Measurements from ENCODE around the gene MIER1.

MIER1 gene

DNA sequence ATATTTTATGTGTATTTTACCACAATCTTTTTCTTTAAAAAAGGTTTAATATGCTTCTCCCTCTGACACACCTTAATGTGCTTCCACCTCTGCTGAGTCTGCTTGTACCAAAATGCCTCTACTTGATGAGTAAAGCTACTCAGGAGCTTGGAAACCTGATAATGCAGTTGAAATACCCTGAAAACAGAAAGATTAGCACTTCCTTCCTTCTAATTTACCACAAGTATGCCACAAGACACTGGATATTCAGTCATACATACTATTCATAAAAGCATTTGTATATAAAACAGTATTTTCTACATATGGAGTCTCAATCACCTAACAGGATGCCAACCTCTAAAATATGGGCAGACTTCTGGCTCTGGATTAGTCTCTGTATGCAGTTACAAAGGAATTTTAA is 74.2 kb downstream of the MIER1 start:
- H3K36me3 Mint-ChIP-seq (ENCODE audit: low read depth) = peaks cover 18% of the 10 kb centered on the region
- H3K27me3 Mint-ChIP-seq = no peaks in the 10 kb centered on the region
- no peak overlapping the region for H3K4me3 Mint-ChIP-seq
- no peak for DNase-seq
- no peak overlapping the region for H3K27ac Mint-ChIP-seq
- peaks cover 14% of the 10 kb centered on the region for H3K4me1 Mint-ChIP-seq
- no peak for ATAC-seq
- no peaks in the 10 kb centered on the region for H3K9me3 Mint-ChIP-seq

DNA sequence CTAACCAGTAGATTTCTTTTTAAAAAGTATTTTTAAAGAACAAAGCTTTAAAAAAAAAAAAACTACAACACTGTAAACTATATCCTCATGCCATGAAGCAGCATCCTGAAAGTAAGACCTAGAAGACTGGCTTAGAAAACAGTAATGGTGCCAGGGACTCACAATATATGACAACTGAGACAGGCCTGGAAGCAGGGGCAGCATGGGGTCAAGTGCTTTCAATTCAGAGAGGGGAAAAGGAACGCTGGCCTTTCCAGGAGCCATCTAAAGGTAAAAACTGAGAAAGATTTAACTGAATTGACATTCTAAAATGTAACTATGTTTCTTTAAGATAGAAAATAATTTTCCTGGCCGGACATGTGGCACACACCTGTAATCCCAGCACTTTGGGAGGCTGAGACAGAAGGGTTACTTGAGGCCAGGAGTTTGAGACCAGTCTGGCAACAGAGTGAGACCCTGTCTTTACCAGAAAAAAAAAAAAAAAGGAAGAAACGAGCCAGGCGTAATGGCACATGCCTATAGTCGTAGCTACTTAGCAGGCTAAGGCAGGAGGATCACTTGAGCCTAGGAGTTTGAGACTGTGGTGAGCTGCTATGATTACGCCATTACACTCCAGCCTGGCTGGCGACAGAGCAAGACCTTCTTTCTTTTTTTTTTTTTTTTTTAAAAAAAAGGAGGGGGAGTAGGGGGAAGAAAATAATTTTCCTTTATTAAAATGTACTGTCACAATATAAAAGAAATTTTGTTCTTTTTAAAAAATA is 75.0 kb downstream of the MIER1 start:
- Mint-ChIP-seq H3K36me3 (ENCODE audit: low read depth) (peaks cover 18% of the 10 kb centered on the region), H3K9me3 (no peaks in the 10 kb centered on the region), H3K27me3 (no peaks in the 10 kb centered on the region), H3K4me1 (peaks cover 14% of the 10 kb centered on the region), H3K4me3 (no peak overlapping the region), H3K27ac (no peak overlapping the region)
- ATAC-seq = no peak
- no peak for DNase-seq

DNA sequence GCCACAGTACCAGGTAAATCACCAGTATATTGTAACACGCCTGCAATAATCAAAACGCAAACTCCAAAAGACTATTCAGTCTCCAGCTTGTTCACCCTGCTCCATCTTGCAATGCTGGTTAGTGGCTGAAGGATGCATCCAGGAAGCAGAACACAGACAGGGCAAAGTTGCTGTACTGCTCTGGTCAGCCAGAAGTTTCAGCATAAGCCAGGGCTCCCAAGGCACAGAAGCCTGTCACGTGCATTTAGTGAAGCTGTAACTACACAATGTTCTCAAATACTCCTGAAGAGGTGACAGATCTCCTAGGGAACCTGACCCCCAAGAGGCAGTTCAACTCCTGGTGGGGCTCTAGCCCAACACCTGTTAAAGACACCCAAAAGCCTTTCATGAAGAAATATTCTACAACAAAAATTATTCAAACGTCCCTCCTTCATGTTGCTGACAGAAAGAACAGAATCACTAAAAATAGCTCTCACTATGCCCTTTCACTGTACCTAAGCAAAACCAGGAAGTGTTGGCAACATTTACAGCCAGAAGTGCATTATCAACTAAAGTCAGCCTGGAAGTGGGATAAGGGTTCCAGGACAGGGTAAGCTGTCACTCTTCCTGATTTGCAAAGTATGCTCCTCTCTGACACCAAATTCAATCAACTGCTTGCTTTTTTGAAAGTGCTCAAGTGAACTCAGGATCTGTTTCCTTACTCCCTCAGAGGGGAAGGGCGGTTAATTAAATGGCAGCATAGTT is 77.1 kb downstream of the MIER1 start:
- no peaks in the 10 kb centered on the region for H3K27me3 Mint-ChIP-seq
- H3K36me3 Mint-ChIP-seq (ENCODE audit: low read depth) = peaks cover 14% of the 10 kb centered on the region
- H3K27ac Mint-ChIP-seq = no peak overlapping the region
- no peak for ATAC-seq
- H3K4me1 Mint-ChIP-seq = peaks cover 9% of the 10 kb centered on the region
- no peak for DNase-seq
- H3K4me3 Mint-ChIP-seq = no peak overlapping the region
- no peaks in the 10 kb centered on the region for H3K9me3 Mint-ChIP-seq

DNA sequence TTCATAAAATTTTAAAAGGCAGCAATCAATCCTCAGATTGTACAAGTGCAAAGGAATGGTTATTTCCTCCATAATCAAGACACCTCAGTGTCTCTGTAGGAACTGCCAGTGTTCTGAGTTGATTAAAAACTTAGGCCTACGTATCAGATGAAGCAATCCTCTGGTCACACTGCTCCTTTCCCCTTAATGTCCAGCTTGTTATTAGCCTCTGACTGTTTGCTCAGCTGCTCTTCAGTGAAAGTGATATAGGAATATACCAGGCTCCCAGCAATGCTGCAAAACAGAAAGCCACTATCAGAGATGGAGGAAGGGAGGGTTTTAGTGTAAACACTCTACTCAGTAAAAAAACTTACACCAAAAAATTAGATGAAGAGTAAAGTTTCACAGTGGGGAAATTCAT is 79.4 kb downstream of the MIER1 start:
- no peaks in the 10 kb centered on the region for H3K9me3 Mint-ChIP-seq
- no peak overlapping the region for H3K27ac Mint-ChIP-seq
- no peaks in the 10 kb centered on the region for H3K27me3 Mint-ChIP-seq
- ATAC-seq (no peak), DNase-seq (no peak)
- H3K4me3 Mint-ChIP-seq = no peak overlapping the region
- peaks cover 16% of the 10 kb centered on the region for H3K36me3 Mint-ChIP-seq (ENCODE audit: low read depth)
- H3K4me1 Mint-ChIP-seq = peaks cover 3% of the 10 kb centered on the region

DNA sequence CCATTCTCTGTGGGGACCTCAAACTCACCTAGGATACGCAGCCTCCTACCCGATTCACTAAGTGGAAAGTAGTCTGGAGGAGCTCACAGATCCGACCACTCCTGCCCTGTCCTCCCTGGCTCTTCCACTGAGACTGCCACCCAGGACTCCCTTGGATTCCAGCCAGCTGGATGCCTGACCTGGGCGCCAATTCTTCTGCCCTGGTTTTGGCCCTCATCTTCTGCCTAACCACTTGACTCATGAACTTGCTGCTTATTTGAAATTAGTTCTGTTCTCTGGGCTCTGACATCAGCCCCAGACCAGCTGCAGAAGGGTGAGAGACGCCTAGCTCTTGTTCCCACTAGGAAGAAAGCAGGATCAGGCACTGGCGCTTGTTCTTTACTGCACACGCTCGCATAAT is 80.3 kb downstream of the MIER1 start:
- Mint-ChIP-seq H3K4me3 (no peak overlapping the region), H3K27ac (no peak overlapping the region), H3K27me3 (no peaks in the 10 kb centered on the region), H3K36me3 (ENCODE audit: low read depth) (peaks cover 24% of the 10 kb centered on the region), H3K4me1 (peaks cover 3% of the 10 kb centered on the region), H3K9me3 (no peaks in the 10 kb centered on the region)
- no peak for DNase-seq
- no peak for ATAC-seq

DNA sequence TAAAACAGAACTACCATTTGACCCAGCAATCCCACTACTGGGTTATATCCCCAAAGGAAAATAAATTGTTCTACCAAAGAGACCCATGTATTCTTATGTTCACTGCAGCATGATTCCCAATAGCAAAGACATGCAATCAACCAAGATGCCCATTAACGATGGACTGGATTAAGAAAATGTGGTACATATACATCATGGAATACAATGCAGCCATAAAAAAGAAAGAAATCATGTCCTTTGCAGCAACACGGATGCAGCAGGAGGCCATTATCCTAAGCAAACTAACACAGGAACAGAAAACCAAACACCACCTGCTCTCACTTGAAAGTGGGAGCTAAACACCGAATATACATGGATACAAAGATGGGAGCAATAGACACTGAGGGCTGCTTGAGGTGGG is 85.0 kb downstream of the MIER1 start:
- ATAC-seq = no peak
- Mint-ChIP-seq H3K4me3 (no peak overlapping the region), H3K4me1 (peaks cover 2% of the 10 kb centered on the region), H3K9me3 (no peaks in the 10 kb centered on the region), H3K27ac (no peak overlapping the region), H3K27me3 (no peaks in the 10 kb centered on the region), H3K36me3 (ENCODE audit: low read depth) (peaks cover 30% of the 10 kb centered on the region)
- DNase-seq = no peak

DNA sequence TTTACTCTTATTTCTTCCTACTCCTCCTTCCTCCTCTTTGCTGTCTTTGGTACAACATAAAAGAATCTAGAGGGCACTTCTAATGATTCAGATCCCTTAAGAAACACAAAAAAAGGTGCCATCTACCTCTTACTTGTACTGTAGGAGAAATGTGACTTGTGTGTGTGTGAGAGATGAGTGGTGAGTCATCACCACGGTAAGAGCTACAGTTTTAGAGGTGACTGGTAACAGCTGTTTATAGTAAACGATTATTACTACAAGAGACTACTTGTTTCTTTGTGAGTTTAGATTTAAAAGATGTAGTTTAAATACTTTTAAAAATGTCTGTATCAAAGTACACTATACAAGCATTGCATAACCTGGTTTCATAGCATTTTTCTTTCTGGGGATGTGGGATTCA is 88.8 kb downstream of the MIER1 start:
- ATAC-seq = peak; percentile 91
- no peak overlapping the region for H3K4me3 Mint-ChIP-seq
- H3K9me3 Mint-ChIP-seq = no peaks in the 10 kb centered on the region
- peaks cover 2% of the 10 kb centered on the region for H3K4me1 Mint-ChIP-seq
- no peak for DNase-seq
- peaks cover 36% of the 10 kb centered on the region for H3K36me3 Mint-ChIP-seq (ENCODE audit: low read depth)
- no peaks in the 10 kb centered on the region for H3K27me3 Mint-ChIP-seq
- H3K27ac Mint-ChIP-seq = no peak overlapping the region

DNA sequence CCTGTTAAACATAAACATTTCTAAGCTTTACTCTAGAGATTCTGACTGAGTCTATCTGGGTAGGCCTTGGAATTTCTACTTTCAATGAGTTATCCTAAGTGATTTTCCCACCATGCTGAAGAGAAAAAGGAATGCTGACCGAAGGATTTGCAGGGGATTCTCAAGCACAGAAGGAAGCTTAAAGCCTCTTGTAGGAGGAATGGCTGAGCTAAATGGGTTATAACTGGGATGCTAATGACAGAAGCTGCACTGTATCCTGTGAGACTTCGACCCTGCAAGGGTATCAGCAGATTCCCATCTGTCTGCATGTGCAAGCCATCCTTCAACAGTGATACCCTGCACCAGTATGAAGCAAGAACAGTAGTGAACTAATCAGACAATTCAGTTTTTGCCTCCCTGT is 93.8 kb downstream of the MIER1 start:
- no peak overlapping the region for H3K4me3 Mint-ChIP-seq
- H3K27me3 Mint-ChIP-seq = no peaks in the 10 kb centered on the region
- DNase-seq (no peak), ATAC-seq (no peak)
- H3K36me3 Mint-ChIP-seq (ENCODE audit: low read depth) = peaks cover 30% of the 10 kb centered on the region
- peaks cover 3% of the 10 kb centered on the region for H3K4me1 Mint-ChIP-seq
- H3K9me3 Mint-ChIP-seq = no peaks in the 10 kb centered on the region
- H3K27ac Mint-ChIP-seq = no peak overlapping the region

DNA sequence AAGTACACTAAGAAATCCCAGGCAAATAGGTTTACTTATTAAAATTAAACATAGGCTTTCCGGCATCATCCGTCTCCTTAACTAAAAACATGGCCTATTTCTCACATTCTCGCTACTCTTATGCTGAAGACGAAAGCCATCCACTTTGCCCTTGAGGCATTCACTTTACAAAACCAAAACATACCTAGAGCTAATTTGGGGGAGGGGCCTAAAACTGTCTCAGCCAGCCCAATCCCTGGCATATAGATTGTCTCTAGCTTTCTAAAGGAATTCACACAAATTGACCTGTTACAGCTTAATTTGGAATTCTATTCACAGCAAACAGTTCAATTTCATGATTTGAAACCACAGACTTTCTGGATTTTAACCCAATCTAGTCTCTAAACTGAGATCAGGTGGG is 94.3 kb downstream of the MIER1 start:
- no peak for DNase-seq
- no peaks in the 10 kb centered on the region for H3K9me3 Mint-ChIP-seq
- H3K27me3 Mint-ChIP-seq = no peaks in the 10 kb centered on the region
- no peak overlapping the region for H3K27ac Mint-ChIP-seq
- ATAC-seq = no peak
- peaks cover 3% of the 10 kb centered on the region for H3K4me1 Mint-ChIP-seq
- H3K36me3 Mint-ChIP-seq (ENCODE audit: low read depth) = peaks cover 32% of the 10 kb centered on the region
- no peak overlapping the region for H3K4me3 Mint-ChIP-seq

DNA sequence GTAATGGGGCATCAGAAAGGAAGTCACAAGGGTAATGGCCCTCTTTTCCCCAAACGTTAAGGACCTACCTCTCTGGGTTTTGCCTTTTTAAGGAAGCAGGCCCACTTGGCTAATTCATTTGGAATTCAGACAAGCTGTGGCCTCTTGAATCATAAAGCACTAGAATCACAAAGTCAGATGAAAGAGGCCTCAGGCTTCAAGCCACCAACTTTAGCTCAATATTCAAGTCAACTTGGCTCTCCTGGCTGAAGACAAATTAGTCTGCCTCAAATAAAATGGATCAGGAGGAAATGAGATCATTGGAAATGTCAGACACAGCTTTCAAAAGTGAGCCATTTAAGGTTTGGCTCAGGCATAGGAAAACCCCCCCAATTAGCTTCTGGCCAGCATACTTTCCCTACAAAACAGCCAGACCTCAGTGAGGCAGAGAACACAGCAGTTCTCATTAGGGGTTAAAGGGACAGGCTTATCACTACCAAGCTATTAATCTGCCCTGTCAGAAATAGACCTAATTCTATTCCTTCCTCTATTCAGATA is 94.9 kb downstream of the MIER1 start:
- ATAC-seq (no peak), DNase-seq (no peak)
- H3K36me3 Mint-ChIP-seq (ENCODE audit: low read depth) = peaks cover 31% of the 10 kb centered on the region

DNA sequence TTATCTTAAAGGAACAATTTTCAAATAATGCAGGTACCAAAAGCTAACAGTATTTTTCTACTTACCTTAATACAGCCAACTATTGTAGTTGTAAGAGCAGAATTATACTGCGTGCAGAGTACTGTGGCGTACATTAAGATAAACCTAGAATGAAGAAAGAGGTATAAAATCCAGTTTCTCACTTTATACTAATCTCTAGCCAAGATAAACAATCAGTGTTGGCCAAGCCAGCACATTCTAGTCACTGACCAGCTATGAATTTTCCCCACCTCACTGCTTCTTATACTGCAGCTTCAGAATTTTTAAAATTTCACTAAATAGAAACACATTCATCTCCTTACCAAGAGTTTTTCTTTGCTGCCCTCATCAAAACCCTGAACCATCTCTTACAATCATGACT is 95.5 kb downstream of the MIER1 start:
- H3K27me3 Mint-ChIP-seq = no peaks in the 10 kb centered on the region
- H3K4me3 Mint-ChIP-seq = no peak overlapping the region
- no peak for DNase-seq
- peaks cover 3% of the 10 kb centered on the region for H3K4me1 Mint-ChIP-seq
- no peak overlapping the region for H3K27ac Mint-ChIP-seq
- no peaks in the 10 kb centered on the region for H3K9me3 Mint-ChIP-seq
- no peak for ATAC-seq
- peaks cover 35% of the 10 kb centered on the region for H3K36me3 Mint-ChIP-seq (ENCODE audit: low read depth)

More for the DNA sequence above, 94.9 kb downstream of the MIER1 start:
- Mint-ChIP-seq H3K27me3 (no peaks in the 10 kb centered on the region), H3K4me1 (peaks cover 3% of the 10 kb centered on the region), H3K9me3 (no peaks in the 10 kb centered on the region), H3K27ac (no peak overlapping the region), H3K4me3 (no peak overlapping the region)

DNA sequence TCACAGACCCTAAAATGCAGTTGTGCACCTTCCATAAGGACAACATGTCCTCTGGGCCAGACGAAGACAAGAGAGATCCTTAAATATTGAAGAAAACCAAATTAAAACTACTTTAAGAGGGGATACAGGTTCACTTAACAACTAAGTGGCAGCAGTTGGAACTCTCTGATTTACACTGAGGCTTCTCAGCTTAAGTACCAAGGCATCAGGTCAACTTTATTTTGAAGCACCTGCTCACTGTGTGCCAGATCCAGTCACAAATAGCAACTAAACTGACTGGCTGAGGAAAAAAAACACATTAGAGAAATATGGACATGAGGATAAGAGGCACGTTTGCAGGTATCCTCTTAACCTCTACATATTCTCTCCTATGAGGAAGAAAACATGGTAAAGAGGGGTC is 96.0 kb downstream of the MIER1 start:
- no peak overlapping the region for H3K27ac Mint-ChIP-seq
- H3K4me3 Mint-ChIP-seq = no peak overlapping the region
- ATAC-seq = no peak

DNA sequence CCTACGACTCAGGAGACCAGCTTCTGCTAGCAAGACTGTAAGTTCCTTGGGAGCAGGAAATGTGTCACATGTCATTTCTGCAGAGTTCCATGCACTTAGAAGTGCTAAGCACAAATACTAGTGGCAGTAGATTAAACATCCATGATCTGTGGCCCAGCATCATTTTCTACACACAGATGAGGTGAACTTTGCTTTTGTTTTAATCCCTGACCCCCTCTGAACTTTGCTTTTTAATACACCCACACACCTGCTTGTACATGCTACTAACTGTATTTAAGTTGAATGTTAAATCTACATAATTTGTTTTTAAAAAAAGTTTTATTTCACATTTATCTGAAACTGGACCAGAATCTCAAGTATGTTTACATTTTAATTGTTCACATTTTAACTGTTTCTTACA is 104.7 kb downstream of the MIER1 start:
- Mint-ChIP-seq H3K27me3 (no peaks in the 10 kb centered on the region), H3K36me3 (ENCODE audit: low read depth) (peaks cover 35% of the 10 kb centered on the region), H3K9me3 (no peaks in the 10 kb centered on the region), H3K27ac (no peak overlapping the region), H3K4me3 (no peak overlapping the region), H3K4me1 (no peaks in the 10 kb centered on the region)
- no peak for DNase-seq
- no peak for ATAC-seq

More for the DNA sequence above, 96.0 kb downstream of the MIER1 start:
- H3K36me3 Mint-ChIP-seq (ENCODE audit: low read depth) = peaks cover 36% of the 10 kb centered on the region
- DNase-seq = no peak
- H3K27me3 Mint-ChIP-seq = no peaks in the 10 kb centered on the region
- H3K4me1 Mint-ChIP-seq = peaks cover 3% of the 10 kb centered on the region
- H3K9me3 Mint-ChIP-seq = no peaks in the 10 kb centered on the region

DNA sequence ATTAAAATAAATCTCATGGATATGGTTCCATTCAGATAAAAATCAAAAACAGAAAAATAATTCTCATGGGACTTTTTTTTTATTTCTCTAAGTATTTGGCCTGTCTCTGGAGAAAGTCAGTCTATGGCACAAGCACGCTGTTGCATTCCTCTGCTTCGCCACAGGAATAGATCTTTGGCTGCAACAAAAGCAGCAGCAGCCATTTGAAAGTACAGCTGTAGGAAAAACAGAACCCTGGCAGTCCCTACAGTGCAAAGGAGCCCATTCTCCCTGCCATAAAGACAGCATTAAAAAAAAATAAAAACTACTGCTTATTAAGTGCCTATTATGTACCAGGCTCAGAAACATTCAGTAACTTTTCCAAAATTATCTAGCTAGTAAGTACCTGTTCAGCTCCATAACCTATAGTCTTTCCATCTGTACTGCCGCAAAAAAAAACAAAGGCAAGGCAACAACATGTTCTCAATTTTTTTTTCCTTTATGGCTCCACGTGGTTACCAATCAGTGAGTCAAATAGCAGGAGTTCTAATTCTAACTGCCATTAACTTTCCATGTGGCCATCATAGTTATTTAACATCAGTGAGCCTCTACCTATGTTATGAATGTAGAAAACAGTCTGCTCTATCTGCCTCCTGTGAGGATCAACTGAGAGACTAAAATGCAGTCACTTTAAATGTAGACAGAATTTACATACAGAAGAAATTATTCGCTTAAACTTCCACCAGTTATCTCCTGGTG is 106.5 kb downstream of the MIER1 start:
- peaks cover 41% of the 10 kb centered on the region for H3K36me3 Mint-ChIP-seq (ENCODE audit: low read depth)
- no peak overlapping the region for H3K27ac Mint-ChIP-seq
- no peak for ATAC-seq
- H3K4me1 Mint-ChIP-seq = no peaks in the 10 kb centered on the region
- H3K9me3 Mint-ChIP-seq = peaks cover 7% of the 10 kb centered on the region
- H3K4me3 Mint-ChIP-seq = no peak overlapping the region
- DNase-seq = no peak
- no peaks in the 10 kb centered on the region for H3K27me3 Mint-ChIP-seq

DNA sequence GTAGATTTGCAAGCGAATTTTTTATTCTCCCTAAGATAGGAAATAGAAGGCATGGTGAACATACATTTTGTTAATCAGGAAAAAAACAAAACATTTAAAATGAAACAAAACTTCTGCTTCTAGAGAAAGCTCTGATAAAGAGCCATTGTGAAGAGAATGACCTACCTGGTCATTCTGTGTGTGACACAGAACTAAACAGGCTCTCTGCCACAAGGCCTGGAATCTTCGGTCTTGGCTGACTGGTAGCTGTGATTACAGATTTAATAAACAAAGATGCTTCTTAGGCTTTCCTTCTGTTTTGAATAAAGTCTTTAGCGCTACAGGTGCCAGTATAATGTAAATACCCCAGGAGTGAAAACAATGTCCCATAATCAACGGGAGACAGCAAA is 107.1 kb downstream of the MIER1 start:
- Mint-ChIP-seq H3K36me3 (ENCODE audit: low read depth) (peaks cover 47% of the 10 kb centered on the region), H3K27me3 (no peaks in the 10 kb centered on the region), H3K4me1 (no peaks in the 10 kb centered on the region), H3K4me3 (no peak overlapping the region), H3K27ac (no peak overlapping the region), H3K9me3 (peaks cover 12% of the 10 kb centered on the region)
- no peak for DNase-seq
- ATAC-seq = no peak
